Keratinocyte (primary cell): ENCODE results near the gene SSX2IP. TPM values are rescaled to one million over a fixed set of nuclear protein-coding genes. Genes with fewer than 3 reads are reported as not detected.

Experiments used
- DNase-seq: peaks from one replicate; pipeline ENCODE4 v3.0.0-alpha.2; 2011; ENCODE audit warnings: low read depth, missing footprints, low spot score
- FAIRE-seq: peaks from 2 replicates; lab custom pipeline; 2011; peaks lifted over from hg19 to GRCh38; lab: Jason Lieb, UNC
- H2AFZ ChIP-seq: 2 replicates; pipeline ENCODE4 v1.6.0; 2012; ENCODE audit warnings: low read length, control low read depth, inconsistent platforms; ENCODE audit not compliant: control insufficient read depth
- H3K27ac ChIP-seq: 2 replicates; pipeline ENCODE4 v1.5.1; 2011; ENCODE audit warnings: low read length; ENCODE audit not compliant: control insufficient read depth, insufficient read depth
- H3K27me3 ChIP-seq: 3 replicates; pipeline ENCODE4 v1.6.0; 2011; ENCODE audit warnings: low read length; ENCODE audit not compliant: control insufficient read depth, insufficient read depth; ENCODE audit errors: extremely low read depth
- H3K36me3 ChIP-seq, 2 experiments: 2 replicates in 1 of 2; 3 replicates in 1 of 2; pipeline ENCODE4 v1.5.1; 2011; ENCODE audit warnings: low read length in 2 of 2, mild to moderate bottlenecking in 1 of 2; ENCODE audit not compliant: control insufficient read depth in 2 of 2, insufficient read depth in 2 of 2; ENCODE audit errors: extremely low read depth in 1 of 2
- H3K4me1 ChIP-seq: 3 replicates; pipeline ENCODE4 v1.5.1; 2011; ENCODE audit warnings: low read length; ENCODE audit not compliant: control insufficient read depth, insufficient read depth; ENCODE audit errors: extremely low read depth
- H3K4me2 ChIP-seq: 3 replicates; pipeline ENCODE4 v1.6.0; 2011; ENCODE audit warnings: low read depth, low read length; ENCODE audit not compliant: control insufficient read depth, insufficient read depth; ENCODE audit errors: extremely low read depth
- H3K4me3 ChIP-seq, 3 experiments: fragments of 200-600 bp in 1 of 3; sonication (generic) in 1 of 3; 2 replicates in 2 of 3; 3 replicates in 1 of 3; pipeline ENCODE4 v1.5.1; 2011 to 2016; ENCODE audit warnings: low read length in 3 of 3, mild to moderate bottlenecking in 3 of 3, control low read depth in 2 of 3, inconsistent platforms in 1 of 3, low read depth in 1 of 3, mixed read lengths in 1 of 3, mixed run types in 1 of 3, moderate library complexity in 1 of 3; ENCODE audit not compliant: control insufficient read depth in 2 of 3, insufficient read depth in 2 of 3; ENCODE audit errors: extremely low read depth in 1 of 3
- H3K79me2 ChIP-seq: 2 replicates; pipeline ENCODE4 v1.6.0; 2012; ENCODE audit warnings: low read length; ENCODE audit not compliant: control insufficient read depth, insufficient read depth
- H3K9ac ChIP-seq: 3 replicates; pipeline ENCODE4 v1.6.0; 2011; ENCODE audit warnings: low read length; ENCODE audit not compliant: control insufficient read depth, insufficient read depth; ENCODE audit errors: extremely low read depth
- H3K9me1 ChIP-seq: 3 replicates; pipeline ENCODE4 v1.6.0; 2011; ENCODE audit warnings: low read length; ENCODE audit not compliant: control insufficient read depth, insufficient read depth; ENCODE audit errors: extremely low read depth
- H3K9me3 ChIP-seq: 2 replicates; pipeline ENCODE4 v1.5.1; 2012; ENCODE audit warnings: low read depth, low read length; ENCODE audit not compliant: control insufficient read depth
- H4K20me1 ChIP-seq: 3 replicates; pipeline ENCODE4 v1.6.0; 2011; ENCODE audit warnings: low read length; ENCODE audit not compliant: control insufficient read depth, insufficient read depth; ENCODE audit errors: extremely low read depth
- CTCF ChIP-seq, 3 experiments: IDR thresholded peaks in 1 of 3; conservative IDR thresholded peaks in 1 of 3; optimal IDR thresholded peaks in 1 of 3; 2 replicates in 2 of 3; 3 replicates in 1 of 3; pipeline versions ENCODE3 to v1.5.1; 2011; ENCODE audit warnings: low read length in 3 of 3, mild to moderate bottlenecking in 3 of 3, moderate library complexity in 2 of 3, control low read depth in 1 of 3, inconsistent platforms in 1 of 3; ENCODE audit not compliant: insufficient read depth in 2 of 3; ENCODE audit errors: extremely low read depth in 1 of 3
- EZH2 ChIP-seq: IDR thresholded peaks from one replicate; pipeline ENCODE4 v1.6.1; 2012; ENCODE audit warnings: inconsistent platforms, mild to moderate bottlenecking, low read length, moderate library complexity
- dilution Hi-C: fragments of 300-500 bp; cut with MboI; formaldehyde crosslinking; loops from one replicate; pipeline ENCODE4 v1.7.0; 2020; ENCODE audit warnings: low sequenced_read_pairs; ENCODE audit not compliant: extremely low pct_ligation_motif_present
- polyA plus RNA-seq, 5 experiments: library from polyadenylated mRNA; depleted of rRNA in 3 of 5; stranded (reverse) in 3 of 5; stranded (forward) in 1 of 5; unstranded in 1 of 5; fragments of >200 nt; gene quantifications; 1 replicate in 1 of 5; 2 replicates in 3 of 5; 3 replicates in 1 of 5; pipeline versions ENCODE4 v1.2.1 to v1.2.3, GENCODE V29; 2011 to 2012; ENCODE audit warnings: missing spikeins in 2 of 5, low read depth in 1 of 5, low replicate concordance in 1 of 5

The SSX2IP gene
- polyA plus RNA-seq, 1 donor (not counting 4 experiments of a cell fraction or from before 2014, with no cell fraction given) = 13.0 TPM

GRCh38 chr1:84700070-84700469, 9.8 kb upstream of the SSX2IP start:
- no peak for DNase-seq
- Histone ChIP-seq H3K27me3 (no peaks in the 10 kb centered on the region), H2AFZ (no peak overlapping the region), H3K4me1 (peaks cover 19% of the 10 kb centered on the region), H3K9me3 (no peaks in the 10 kb centered on the region), H3K4me3 (no peak overlapping the region), H3K79me2 (no peaks in the 10 kb centered on the region), H4K20me1 (no peaks in the 10 kb centered on the region), H3K27ac (no peak overlapping the region), H3K36me3 (no peaks in the 10 kb centered on the region), H3K4me2 (no peak overlapping the region), H3K9ac (no peak overlapping the region), H3K9me1 (peaks cover 3% of the 10 kb centered on the region)
- TF ChIP-seq CTCF (optimal IDR thresholded peaks at IDR 0.05 in 1 of 3, IDR thresholded peaks at IDR 0.05 in 1 of 3, conservative IDR thresholded peaks at IDR 0.05 in 1 of 3; ENCODE audit: extremely low read depth in 1 of 3, insufficient read depth in 2 of 3, low read length in 3 of 3) = no peak
- no peak for TF ChIP-seq EZH2
- no peak for FAIRE-seq
- dilution Hi-C loops = no loop called here

DNA sequence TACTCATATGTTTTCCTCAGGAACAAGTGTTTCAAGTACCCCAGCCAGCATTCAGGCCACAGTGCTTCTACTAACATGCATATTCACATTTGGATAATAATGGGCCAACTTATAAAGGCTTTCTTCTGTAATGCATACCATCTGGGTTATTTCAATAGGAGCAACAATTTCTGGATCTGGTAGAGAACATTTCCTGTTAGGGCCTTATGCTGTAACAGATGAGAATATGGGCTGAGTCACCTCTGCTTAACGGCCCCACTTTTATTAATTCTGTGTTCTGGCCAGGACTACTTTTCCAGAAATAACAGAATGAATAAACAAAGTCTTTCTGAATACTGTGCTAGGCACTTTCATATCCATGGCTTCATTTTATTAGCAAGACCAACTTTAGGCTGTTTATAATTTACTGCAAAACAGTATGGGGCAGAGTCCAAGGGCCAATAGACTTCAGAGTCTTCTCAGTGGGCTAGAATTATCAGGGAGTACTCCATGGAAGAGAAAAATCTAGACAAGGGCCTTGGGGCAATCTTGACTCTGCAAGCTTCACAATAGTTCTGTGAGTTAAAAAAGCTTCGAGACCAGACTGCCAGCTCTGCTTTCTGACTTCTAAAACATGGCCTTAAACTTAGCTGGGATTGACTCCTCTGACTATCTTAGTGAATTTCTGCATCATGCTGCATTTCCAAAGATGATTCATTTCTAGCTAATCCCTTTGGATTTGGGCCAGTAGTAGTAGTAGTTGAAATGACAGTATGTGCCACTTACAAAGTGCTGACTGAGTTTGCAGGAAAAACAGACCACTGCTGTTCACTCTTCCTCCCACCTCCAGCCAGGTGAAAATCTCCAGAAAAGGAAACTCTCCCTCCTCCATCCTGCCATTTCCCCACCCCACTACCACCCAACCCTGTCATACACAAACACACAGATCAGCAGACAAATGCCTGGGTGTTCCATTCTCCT, 8.2 kb upstream of the SSX2IP start:
- peaks cover 3% of the 10 kb centered on the region for H3K9me1 ChIP-seq
- peak overlapping the region; percentile 50 for H3K27ac ChIP-seq
- dilution Hi-C loops = no loop called here
- H3K9ac ChIP-seq = no peak overlapping the region
- H4K20me1 ChIP-seq = no peaks in the 10 kb centered on the region
- H3K4me3 ChIP-seq = peak overlapping the region in 1 of 3 experiments; percentile 39
- H3K79me2 ChIP-seq = no peaks in the 10 kb centered on the region
- TF ChIP-seq CTCF (optimal IDR thresholded peaks at IDR 0.05 in 1 of 3, IDR thresholded peaks at IDR 0.05 in 1 of 3, conservative IDR thresholded peaks at IDR 0.05 in 1 of 3; ENCODE audit: extremely low read depth in 1 of 3, insufficient read depth in 2 of 3, low read length in 3 of 3) (no peak), EZH2 (no peak)
- DNase-seq = peak; percentile 42
- FAIRE-seq = peak; percentile 89
- peak overlapping the region; percentile 74 for H3K4me2 ChIP-seq
- peaks cover 19% of the 10 kb centered on the region for H3K4me1 ChIP-seq
- H3K36me3 ChIP-seq = no peaks in the 10 kb centered on the region
- no peaks in the 10 kb centered on the region for H3K9me3 ChIP-seq
- H2AFZ ChIP-seq = no peak overlapping the region
- H3K27me3 ChIP-seq = no peaks in the 10 kb centered on the region
